H9 (cell line): ENCODE results near the gene PCGF3. TPM values are rescaled to one million over a fixed set of nuclear protein-coding genes. Genes with fewer than 3 reads are reported as not detected.
A peak's percentile ranks its signal among the peaks of the same experiment; 100 is the strongest.

ENCODE experiments used
- DNase-seq: peaks from one replicate; pipeline ENCODE4 v3.0.0-alpha.2; 2017
- H2AFZ ChIP-seq: one replicate; pipeline ENCODE4 v1.6.1; 2013; ENCODE audit warnings: mild to moderate bottlenecking, low read length, control low read depth, moderate library complexity
- H2AK5ac ChIP-seq: 2 replicates; pipeline ENCODE4 v1.6.1; 2013; ENCODE audit warnings: low read length, control low read depth, mixed read lengths; ENCODE audit not compliant: insufficient read length
- H2BK120ac ChIP-seq: one replicate; pipeline ENCODE4 v1.6.1; 2013; ENCODE audit warnings: low read depth, mild to moderate bottlenecking, low read length, control low read depth, inconsistent platforms; ENCODE audit not compliant: poor library complexity, severe bottlenecking
- H2BK12ac ChIP-seq: 2 replicates; pipeline ENCODE4 v1.6.1; 2013; ENCODE audit warnings: low read length, control low read depth, mixed read lengths, low read depth; ENCODE audit not compliant: insufficient read length
- H2BK15ac ChIP-seq: 2 replicates; pipeline ENCODE4 v1.6.1; 2013; ENCODE audit warnings: low read depth, low read length, control low read depth
- H2BK20ac ChIP-seq: one replicate; pipeline ENCODE4 v1.6.1; 2013; ENCODE audit warnings: low read depth, mild to moderate bottlenecking, low read length, control low read depth, inconsistent platforms; ENCODE audit not compliant: poor library complexity, severe bottlenecking
- H2BK5ac ChIP-seq: 2 replicates; pipeline ENCODE4 v1.6.1; 2013; ENCODE audit warnings: low read length, control low read depth, mixed read lengths; ENCODE audit not compliant: insufficient read length
- H3K14ac ChIP-seq: 2 replicates; pipeline ENCODE4 v1.6.1; 2013; ENCODE audit warnings: low read length, control low read depth; ENCODE audit not compliant: insufficient read depth
- H3K18ac ChIP-seq: 2 replicates; pipeline ENCODE4 v1.6.1; 2013; ENCODE audit warnings: low read depth, mild to moderate bottlenecking, mixed read lengths, low read length, control low read depth; ENCODE audit not compliant: insufficient read length
- H3K23ac ChIP-seq: 2 replicates; pipeline ENCODE4 v1.6.1; 2013; ENCODE audit warnings: low read length, control low read depth, mixed read lengths, low read depth; ENCODE audit not compliant: insufficient read length
- H3K23me2 ChIP-seq: 2 replicates; pipeline ENCODE4 v1.6.1; 2013; ENCODE audit warnings: low read depth, mild to moderate bottlenecking, mixed read lengths, low read length, control low read depth; ENCODE audit not compliant: insufficient read length, poor library complexity, severe bottlenecking
- H3K27ac ChIP-seq: 2 replicates; pipeline ENCODE4 v1.5.1; 2013; ENCODE audit warnings: low read length, control low read depth, mixed read lengths, low read depth; ENCODE audit not compliant: insufficient read length
- H3K27me3 ChIP-seq: 2 replicates; pipeline ENCODE4 v1.6.1; 2013; ENCODE audit warnings: low read length, control low read depth, inconsistent platforms; ENCODE audit not compliant: insufficient read depth
- H3K4ac ChIP-seq: 2 replicates; pipeline ENCODE4 v1.6.1; 2013; ENCODE audit warnings: low read depth, mild to moderate bottlenecking, control low read depth, inconsistent platforms, low read length, moderate library complexity
- H3K4me1 ChIP-seq: 2 replicates; pipeline ENCODE4 v1.6.1; 2013; ENCODE audit warnings: low read length, control low read depth, inconsistent platforms; ENCODE audit not compliant: insufficient read depth
- H3K4me2 ChIP-seq: 2 replicates; pipeline ENCODE4 v1.6.1; 2013; ENCODE audit warnings: low read length, control low read depth, mixed read lengths; ENCODE audit not compliant: insufficient read length, insufficient read depth
- H3K56ac ChIP-seq: 2 replicates; pipeline ENCODE4 v1.6.1; 2013; ENCODE audit warnings: low read depth, mild to moderate bottlenecking, mixed read lengths, low read length, control low read depth; ENCODE audit not compliant: insufficient read length
- H3K79me1 ChIP-seq: 2 replicates; pipeline ENCODE4 v1.6.1; 2013; ENCODE audit warnings: low read depth, mild to moderate bottlenecking, moderate library complexity, low read length, control low read depth, inconsistent platforms; ENCODE audit not compliant: insufficient read depth, poor library complexity, severe bottlenecking
- H3K79me2 ChIP-seq: 2 replicates; pipeline ENCODE4 v1.6.1; 2013; ENCODE audit warnings: low read length, control low read depth, inconsistent platforms; ENCODE audit not compliant: insufficient read depth
- H3K9ac ChIP-seq: 2 replicates; pipeline ENCODE4 v1.6.1; 2013; ENCODE audit warnings: low read length, control low read depth, mixed read lengths; ENCODE audit not compliant: insufficient read length; ENCODE audit errors: extremely low read depth
- H3K9me3 ChIP-seq: one replicate; pipeline ENCODE4 v1.6.1; 2013; ENCODE audit warnings: low read depth, low read length, inconsistent platforms; ENCODE audit not compliant: control insufficient read depth
- H3T11ph ChIP-seq: one replicate; pipeline ENCODE4 v1.6.1; 2013; ENCODE audit warnings: mild to moderate bottlenecking, low read length, control low read depth, inconsistent platforms
- H4K20me1 ChIP-seq: one replicate; pipeline ENCODE4 v1.6.1; 2013; ENCODE audit not compliant: control insufficient read depth, insufficient read length, insufficient read depth
- H4K5ac ChIP-seq: 2 replicates; pipeline ENCODE4 v1.6.1; 2013; ENCODE audit warnings: low read depth, mild to moderate bottlenecking, mixed read lengths, low read length, control low read depth; ENCODE audit not compliant: insufficient read length
- H4K8ac ChIP-seq: replicated peaks from 2 replicates; pipeline ENCODE4 v1.6.1; 2013; ENCODE audit warnings: low read length, control low read depth, mixed read lengths, low read depth; ENCODE audit not compliant: insufficient read length
- H4K91ac ChIP-seq: 2 replicates; pipeline ENCODE4 v1.6.1; 2013; ENCODE audit warnings: low read depth, mild to moderate bottlenecking, moderate library complexity, mixed read lengths, low read length, control low read depth; ENCODE audit not compliant: insufficient read length
- H3K27ac Mint-ChIP-seq, 3 experiments: 2 replicates in 2 of 3; 3 replicates in 1 of 3; pipeline ENCODE4 v1.8.0; 2020 to 2021; ENCODE audit warnings: mixed read lengths in 3 of 3, mild to moderate bottlenecking in 1 of 3, moderate library complexity in 1 of 3
- H3K27me3 Mint-ChIP-seq: 2 replicates; pipeline ENCODE4 v1.8.0; 2021; ENCODE audit warnings: low read depth, mild to moderate bottlenecking, moderate library complexity, mixed read lengths
- H3K36me3 Mint-ChIP-seq, 3 experiments: 2 replicates in 2 of 3; 3 replicates in 1 of 3; pipeline ENCODE4 v1.8.0; 2020 to 2021; ENCODE audit warnings: low read depth in 3 of 3, mixed read lengths in 3 of 3; ENCODE audit not compliant: insufficient read depth in 1 of 3
- H3K4me1 Mint-ChIP-seq, 2 experiments: 2 replicates each; pipeline ENCODE4 v1.8.0; 2020; ENCODE audit warnings: mixed read lengths in 2 of 2
- H3K4me3 Mint-ChIP-seq, 2 experiments: 2 replicates in 1 of 2; 3 replicates in 1 of 2; pipeline ENCODE4 v1.8.0; 2020 to 2021; ENCODE audit warnings: mild to moderate bottlenecking in 2 of 2, mixed read lengths in 2 of 2, moderate library complexity in 1 of 2
- H3K9me3 Mint-ChIP-seq, 2 experiments: 2 replicates in 1 of 2; 3 replicates in 1 of 2; pipeline ENCODE4 v1.8.0; 2020; ENCODE audit warnings: mild to moderate bottlenecking in 2 of 2, mixed read lengths in 2 of 2, moderate library complexity in 1 of 2
- WGBS: extraction: QIAGEN DNeasy Blood & Tissue Kit; methylation state at CpG from one replicate; pipeline ENCODE4 v1.1.7; 2013; ENCODE audit warnings: missing lambda C conversion rate, low lambda C conversion rate, mixed read lengths; ENCODE audit not compliant: insufficient read length; ENCODE audit errors: extremely low coverage; 5-methylcytosine and 5-hydroxymethylcytosine counted together
- total RNA-seq: library from RNA; stranded (reverse); gene quantifications from 2 replicates; pipeline ENCODE4 v1.2.1, GENCODE V29; 2021
- TF ChIP-seq, protein P1 (sequence below): fragments of 200-600 bp; sonication (generic); conservative IDR thresholded peaks from 3 replicates; pipeline ENCODE4 v1.8.0; 2021; ENCODE audit warnings: antibody characterized with exemption, mild to moderate bottlenecking

The PCGF3 gene
- total RNA-seq, 1 experiment from 2014 or later: 43.1 TPM

DNA sequence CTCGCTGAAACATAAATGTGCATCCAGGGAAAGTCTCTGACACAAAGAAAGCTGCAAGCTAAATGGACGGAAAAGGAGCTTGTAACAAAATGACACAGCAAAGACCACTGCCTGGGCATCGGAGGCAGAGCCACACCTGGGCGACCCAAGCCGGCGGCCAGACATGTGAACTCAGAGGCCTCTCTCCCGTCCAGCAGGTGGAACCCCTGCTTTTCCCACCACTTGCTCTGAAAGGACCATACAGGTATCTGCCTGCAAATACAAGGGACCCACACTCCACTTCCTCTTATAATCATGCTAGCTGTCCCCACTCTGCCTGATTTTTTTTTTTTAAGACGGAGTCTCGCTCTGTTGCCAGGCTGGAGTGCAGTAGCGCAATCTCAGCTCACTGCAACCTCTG lies 108.3 kb downstream of the PCGF3 start:
- H2BK12ac ChIP-seq: no peak overlapping the region
- Mint-ChIP-seq H3K27me3 (peaks cover 100% of the 10 kb centered on the region), H3K4me3 (no peak overlapping the region), H3K36me3 (no peaks in the 10 kb centered on the region; a peak in 1 of 7 replicates), H3K9me3 (peaks cover 0 to 6% of the 10 kb centered on the region in 2 experiments; a peak in 3 of 5 replicates), H3K27ac (no peak overlapping the region), H3K4me1 (no peaks in the 10 kb centered on the region)
- no peak overlapping the region for H4K8ac ChIP-seq
- H3K4ac ChIP-seq: no peak overlapping the region
- H3K27ac ChIP-seq: no peak overlapping the region
- WGBS: no CpG with 5 or more reads among the region's 10 CpGs
- H3K27me3 ChIP-seq: peaks cover 34% of the 10 kb centered on the region
- H3K9me3 ChIP-seq: no peaks in the 10 kb centered on the region
- no peak overlapping the region for H3K23ac ChIP-seq
- H2BK20ac ChIP-seq: no peak overlapping the region
- no peak overlapping the region for H3K56ac ChIP-seq
- no peak overlapping the region for H3K18ac ChIP-seq
- DNase-seq: no peak
- H4K5ac ChIP-seq: no peak overlapping the region
- no peaks in the 10 kb centered on the region for H3K23me2 ChIP-seq
- H3K4me1 ChIP-seq: no peaks in the 10 kb centered on the region
- no peak overlapping the region for H3K4me2 ChIP-seq
- no peak overlapping the region for H2BK15ac ChIP-seq
- H4K91ac ChIP-seq: no peak overlapping the region
- TF ChIP-seq, protein P1, sequence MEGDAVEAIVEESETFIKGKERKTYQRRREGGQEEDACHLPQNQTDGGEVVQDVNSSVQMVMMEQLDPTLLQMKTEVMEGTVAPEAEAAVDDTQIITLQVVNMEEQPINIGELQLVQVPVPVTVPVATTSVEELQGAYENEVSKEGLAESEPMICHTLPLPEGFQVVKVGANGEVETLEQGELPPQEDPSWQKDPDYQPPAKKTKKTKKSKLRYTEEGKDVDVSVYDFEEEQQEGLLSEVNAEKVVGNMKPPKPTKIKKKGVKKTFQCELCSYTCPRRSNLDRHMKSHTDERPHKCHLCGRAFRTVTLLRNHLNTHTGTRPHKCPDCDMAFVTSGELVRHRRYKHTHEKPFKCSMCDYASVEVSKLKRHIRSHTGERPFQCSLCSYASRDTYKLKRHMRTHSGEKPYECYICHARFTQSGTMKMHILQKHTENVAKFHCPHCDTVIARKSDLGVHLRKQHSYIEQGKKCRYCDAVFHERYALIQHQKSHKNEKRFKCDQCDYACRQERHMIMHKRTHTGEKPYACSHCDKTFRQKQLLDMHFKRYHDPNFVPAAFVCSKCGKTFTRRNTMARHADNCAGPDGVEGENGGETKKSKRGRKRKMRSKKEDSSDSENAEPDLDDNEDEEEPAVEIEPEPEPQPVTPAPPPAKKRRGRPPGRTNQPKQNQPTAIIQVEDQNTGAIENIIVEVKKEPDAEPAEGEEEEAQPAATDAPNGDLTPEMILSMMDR: peak; percentile 53
- H3K79me2 ChIP-seq: no peaks in the 10 kb centered on the region
- no peak overlapping the region for H3T11ph ChIP-seq
- no peaks in the 10 kb centered on the region for H3K79me1 ChIP-seq
- H2BK120ac ChIP-seq: no peak overlapping the region
- H2AFZ ChIP-seq: no peak overlapping the region
- H2BK5ac ChIP-seq: no peak overlapping the region
- no peak overlapping the region for H2AK5ac ChIP-seq
- H3K9ac ChIP-seq: no peak overlapping the region
- H3K14ac ChIP-seq: no peak overlapping the region
- no peaks in the 10 kb centered on the region for H4K20me1 ChIP-seq
